Right atrium auricular region (tissue), 2 donors: ENCODE results near the gene PSMG1. TPM values are rescaled to one million over a fixed set of nuclear protein-coding genes. Genes with fewer than 3 reads are reported as not detected.

ENCODE experiments used
- DNase-seq: peaks from one replicate; pipeline ENCODE4 v3.0.0-alpha.2; 2019; ENCODE audit warnings: low spot score
- H3K27ac ChIP-seq, 2 donors: fragments of 200-600 bp; sonication (generic); 1 replicate in 1 of 2; 2 replicates in 1 of 2; pipeline ENCODE4 v1.5.1; 2016 to 2019
- H3K27me3 ChIP-seq, 2 donors: fragments of 200-600 bp; sonication (generic); one replicate each; pipeline versions ENCODE4 v1.5.1 to v1.6.0; 2017 to 2019
- H3K36me3 ChIP-seq: fragments of 200-600 bp; sonication (generic); one replicate; pipeline ENCODE4 v1.5.1; 2016
- H3K4me1 ChIP-seq, 2 donors: fragments of 200-600 bp; sonication (generic); one replicate each; pipeline versions ENCODE4 v1.5.1 to v1.6.0; 2017 to 2019
- H3K4me3 ChIP-seq, 2 donors: fragments of 200-600 bp; sonication (generic); 1 replicate in 1 of 2; 2 replicates in 1 of 2; pipeline ENCODE4 v1.5.1; 2017 to 2019; ENCODE audit warnings: mild to moderate bottlenecking in 1 of 2, moderate library complexity in 1 of 2
- H3K9me3 ChIP-seq, 2 donors: fragments of 200-600 bp; sonication (generic); one replicate each; pipeline ENCODE4 v1.5.1; 2019
- CTCF ChIP-seq, 2 donors: fragments of 200-600 bp; sonication (generic); IDR thresholded peaks; one replicate each; pipeline ENCODE4 v1.5.1; 2019; ENCODE audit warnings: antibody characterized with exemption in 2 of 2
- total RNA-seq, 2 donors: library from RNA; depleted of rRNA; stranded (reverse); fragments of >200 nt; gene quantifications; one replicate each; pipeline ENCODE4 v1.1.0, GENCODE V29; 2016

PSMG1 gene
- total RNA-seq, 2 donors from 2014 or later: 15.5 to 24.4 TPM

GRCh38 chr21:39153373-39153772 lies 29.9 kb downstream of the PSMG1 start:
- H3K9me3 ChIP-seq: no peaks in the 10 kb centered on the region
- H3K4me1 ChIP-seq: no peaks in the 10 kb centered on the region
- no peak for DNase-seq
- H3K27me3 ChIP-seq: no peaks in the 10 kb centered on the region
- no peaks in the 10 kb centered on the region for H3K36me3 ChIP-seq
- no peak overlapping the region for H3K27ac ChIP-seq
- no peak overlapping the region for H3K4me3 ChIP-seq
- peak; percentile 20 to 38 for TF ChIP-seq CTCF (IDR thresholded peaks at IDR 0.05)

GRCh38 chr21:39152271-39152670 lies 31.0 kb downstream of the PSMG1 start:
- Histone ChIP-seq H3K9me3 (no peaks in the 10 kb centered on the region), H3K4me3 (no peak overlapping the region), H3K36me3 (no peaks in the 10 kb centered on the region), H3K27me3 (no peaks in the 10 kb centered on the region), H3K27ac (no peak overlapping the region), H3K4me1 (no peaks in the 10 kb centered on the region)
- DNase-seq: no peak
- TF ChIP-seq CTCF (IDR thresholded peaks at IDR 0.05): no peak

GRCh38 chr21:39150877-39151276 lies 32.4 kb downstream of the PSMG1 start:
- H3K4me1 ChIP-seq: no peaks in the 10 kb centered on the region
- H3K27ac ChIP-seq: no peak overlapping the region
- no peak for TF ChIP-seq CTCF (IDR thresholded peaks at IDR 0.05)
- no peaks in the 10 kb centered on the region for H3K27me3 ChIP-seq
- no peaks in the 10 kb centered on the region for H3K36me3 ChIP-seq
- H3K4me3 ChIP-seq: no peak overlapping the region
- H3K9me3 ChIP-seq: peaks cover 0 to 7% of the 10 kb centered on the region in 2 donors
- no peak for DNase-seq

- DNase-seq: no peak
- TF ChIP-seq CTCF (IDR thresholded peaks at IDR 0.05): no peak
- H3K27ac ChIP-seq: no peak overlapping the region
These were observed 32.9 kb downstream of the PSMG1 start for GRCh38 chr21:39150316-39150715.

GRCh38 chr21:39149882-39150281 lies 33.4 kb downstream of the PSMG1 start:
- H3K27me3 ChIP-seq: no peaks in the 10 kb centered on the region
- H3K36me3 ChIP-seq: no peaks in the 10 kb centered on the region
- TF ChIP-seq CTCF (IDR thresholded peaks at IDR 0.05): no peak
- H3K27ac ChIP-seq: no peak overlapping the region
- no peak for DNase-seq
- H3K4me3 ChIP-seq: no peak overlapping the region
- H3K9me3 ChIP-seq: peaks cover 0 to 7% of the 10 kb centered on the region in 2 donors
- H3K4me1 ChIP-seq: no peaks in the 10 kb centered on the region

More at GRCh38 chr21:39150316-39150715, 32.9 kb downstream of the PSMG1 start:
- Histone ChIP-seq H3K27me3 (no peaks in the 10 kb centered on the region), H3K36me3 (no peaks in the 10 kb centered on the region), H3K9me3 (peaks cover 0 to 7% of the 10 kb centered on the region in 2 donors), H3K4me1 (no peaks in the 10 kb centered on the region), H3K4me3 (no peak overlapping the region)

- H3K4me1 ChIP-seq: no peaks in the 10 kb centered on the region
- no peak overlapping the region for H3K4me3 ChIP-seq
- no peak overlapping the region for H3K27ac ChIP-seq
- no peaks in the 10 kb centered on the region for H3K36me3 ChIP-seq
- no peak for TF ChIP-seq CTCF (IDR thresholded peaks at IDR 0.05)
- no peaks in the 10 kb centered on the region for H3K27me3 ChIP-seq
- peaks cover 0 to 7% of the 10 kb centered on the region in 2 donors for H3K9me3 ChIP-seq
- DNase-seq: no peak
These were observed 34.3 kb downstream of the PSMG1 start for GRCh38 chr21:39148975-39149374.
